GM12878 (cell line): ENCODE measurements around the gene TMEM244. TPM values are rescaled to one million over a fixed set of nuclear protein-coding genes. Genes with fewer than 3 reads are reported as not detected.

ENCODE experiments used
- ATAC-seq: fragments of 200-7000 bp; cut with Tn5 transposase; 3 replicates; pipeline ENCODE4 v1.9.1; 2020; ENCODE audit warnings: mild to moderate bottlenecking, moderate library complexity
- BruUV-seq: library from RNA; stranded (reverse); fragments of 400-500 nt; replicated peaks from 2 replicates; lab custom pipeline; 2021; lab: Mats Ljungman, UMichigan
- CTCF ChIA-PET: fragments of 300-600 bp; sonication (Branson Sonifier 250); formaldehyde crosslinking; extraction: SDS; loops from one replicate; lab custom pipeline; 2021; ENCODE audit warnings: inconsistent platforms; lab: Yijun Ruan, JAX
- POLR2A ChIA-PET: fragments of 350-600 bp; formaldehyde crosslinking; extraction: SDS; loops from one replicate; lab custom pipeline; 2021; ENCODE audit warnings: inconsistent platforms; lab: Charles Lee
- RAD21 ChIA-PET: fragments of 300-600 bp; sonication (Branson Sonifier 250); formaldehyde crosslinking; loops from one replicate; lab custom pipeline; 2023; ENCODE audit warnings: antibody characterized with exemption; ENCODE audit not compliant: unreplicated experiment; lab: Charles Lee
- SMC1A ChIA-PET: fragments of 300-600 bp; sonication (Branson Sonifier 250); formaldehyde crosslinking; loops from one replicate; lab custom pipeline; 2023; ENCODE audit not compliant: unreplicated experiment, uncharacterized antibody; lab: Charles Lee
- DNase-seq: peaks from one replicate; pipeline ENCODE4 v3.0.0-alpha.2; 2011; ENCODE audit warnings: low read depth, low spot score
- FAIRE-seq: peaks from 3 replicates; lab custom pipeline; 2011; peaks lifted over from hg19 to GRCh38; lab: Jason Lieb, UNC
- H2AFZ ChIP-seq: 2 replicates; pipeline ENCODE4 v1.6.0; 2011; ENCODE audit warnings: low read depth, low read length, control low read depth; ENCODE audit not compliant: control insufficient read depth
- H3K27ac ChIP-seq: 2 replicates; pipeline ENCODE4 v1.5.1; 2011; ENCODE audit warnings: control low read depth; ENCODE audit not compliant: control insufficient read depth, insufficient read depth
- H3K27me3 ChIP-seq, 2 experiments: replicated peaks in 1 of 2; 2 replicates each; pipeline versions ENCODE4 v1.6.0 to v1.6.1; 2011; ENCODE audit warnings: low read length in 1 of 2; ENCODE audit not compliant: control insufficient read depth in 2 of 2, insufficient read depth in 2 of 2
- H3K36me3 ChIP-seq, 2 experiments: 2 replicates each; pipeline ENCODE4 v1.5.1; 2011; ENCODE audit warnings: low read length in 1 of 2; ENCODE audit not compliant: control insufficient read depth in 2 of 2, insufficient read depth in 2 of 2
- H3K4me1 ChIP-seq: 2 replicates; pipeline ENCODE4 v1.6.1; 2011; ENCODE audit warnings: mild to moderate bottlenecking, low read length, moderate library complexity, mixed read lengths; ENCODE audit not compliant: control insufficient read depth, insufficient read depth
- H3K4me2 ChIP-seq: 2 replicates; pipeline ENCODE4 v1.6.0; 2011; ENCODE audit warnings: control low read depth; ENCODE audit not compliant: control insufficient read depth, insufficient read depth
- H3K4me3 ChIP-seq: fragments of 200-600 bp; sonication (generic); 2 replicates; pipeline ENCODE4 v1.5.1; 2016
- H3K79me2 ChIP-seq: 2 replicates; pipeline ENCODE4 v1.6.0; 2011; ENCODE audit warnings: low read length; ENCODE audit not compliant: control insufficient read depth, insufficient read depth
- H3K9ac ChIP-seq: 2 replicates; pipeline ENCODE4 v1.8.0; 2011; ENCODE audit warnings: low read length, control low read depth, mixed read lengths; ENCODE audit not compliant: control insufficient read depth, insufficient read depth
- H3K9me3 ChIP-seq: replicated peaks from 3 replicates; pipeline ENCODE4 v1.5.1; 2011; ENCODE audit warnings: mild to moderate bottlenecking, low read length; ENCODE audit not compliant: control insufficient read depth, insufficient read depth
- H4K20me1 ChIP-seq: 2 replicates; pipeline ENCODE4 v1.6.0; 2011; ENCODE audit not compliant: control insufficient read depth, insufficient read depth
- ATF7 ChIP-seq: fragments of 450-650 bp; IDR thresholded peaks from 2 replicates; pipeline ENCODE4 v1.6.1; 2016; ENCODE audit warnings: low read depth, mild to moderate bottlenecking
- BACH1 ChIP-seq: fragments of 450-650 bp; IDR thresholded peaks from 2 replicates; pipeline ENCODE4 v1.6.1; 2017; ENCODE audit warnings: mild to moderate bottlenecking, borderline replicate concordance
- BCL11A ChIP-seq: IDR thresholded peaks from 2 replicates; pipeline ENCODE4 v1.6.1; 2011; ENCODE audit warnings: low read depth, low read length
- BRCA1 ChIP-seq: IDR thresholded peaks from 2 replicates; pipeline ENCODE4 v1.6.1; 2011; ENCODE audit warnings: low read depth, low read length, improper control_type of control experiment
- CHD1 ChIP-seq: IDR thresholded peaks from 2 replicates; pipeline ENCODE4 v1.6.1; 2012; ENCODE audit warnings: low read depth, low read length, improper control_type of control experiment
- HDAC2 ChIP-seq: fragments of 200-600 bp; sonication (generic); IDR thresholded peaks from 2 replicates; pipeline ENCODE4 v1.6.1; 2017
- HDGF ChIP-seq: fragments of 450-650 bp; IDR thresholded peaks from 2 replicates; pipeline ENCODE4 v1.6.1; 2016; ENCODE audit warnings: antibody characterized with exemption
- JUNB ChIP-seq: IDR thresholded peaks from 2 replicates; pipeline ENCODE4 v1.6.1; 2016; ENCODE audit warnings: antibody characterized with exemption, mild to moderate bottlenecking
- NFYB ChIP-seq: IDR thresholded peaks from 2 replicates; pipeline ENCODE4 v1.6.1; 2011; ENCODE audit warnings: low read depth, mild to moderate bottlenecking, low read length, improper control_type of control experiment, moderate library complexity; ENCODE audit not compliant: insufficient read depth
- NR2C1 ChIP-seq: fragments of 450-650 bp; IDR thresholded peaks from 2 replicates; pipeline ENCODE4 v1.6.1; 2017; ENCODE audit warnings: antibody characterized with exemption, mild to moderate bottlenecking, moderate library complexity
- NRF1 ChIP-seq: conservative IDR thresholded peaks from 2 replicates; pipeline ENCODE4 v1.6.1; 2011; ENCODE audit warnings: mild to moderate bottlenecking, low read depth, low read length, improper control_type of control experiment
- PML ChIP-seq: IDR thresholded peaks from 2 replicates; pipeline ENCODE4 v1.6.1; 2012; ENCODE audit warnings: low read length, inconsistent platforms
- RELA ChIP-seq: fragments of 450-650 bp; IDR thresholded peaks from 2 replicates; pipeline ENCODE4 v1.8.0; 2014; ENCODE audit warnings: borderline replicate concordance; ENCODE audit not compliant: partially characterized antibody
- RUNX3 ChIP-seq: IDR thresholded peaks from 2 replicates; pipeline ENCODE4 v1.6.1; 2012; ENCODE audit warnings: low read length, inconsistent platforms
- SMAD5 ChIP-seq: IDR thresholded peaks from 2 replicates; pipeline ENCODE4 v1.6.1; 2016; ENCODE audit warnings: antibody characterized with exemption, low read depth
- WGBS: methylation state at CpG from one replicate; pipeline ENCODE4 v1.1.6; 2016; ENCODE audit warnings: low lambda C conversion rate; ENCODE audit not compliant: insufficient replicate concordance, insufficient coverage; ENCODE audit errors: missing lambda C conversion rate; 5-methylcytosine and 5-hydroxymethylcytosine counted together
- in situ Hi-C: fragments of 300-500 bp; cut with MboI; formaldehyde crosslinking; loops from 9 replicates; pipeline ENCODE4 v1.14.3; 2018; ENCODE audit warnings: mixed read lengths
- intact Hi-C: fragments of 100-400 bp; cut with micrococcal nuclease; formaldehyde crosslinking; loops from one replicate; pipeline ENCODE4 v1.14.2; 2022; ENCODE audit not compliant: unreplicated experiment
- polyA plus RNA-seq, 11 experiments: library from polyadenylated mRNA; depleted of rRNA in 4 of 11; unstranded in 6 of 11; stranded (reverse) in 5 of 11; fragments of >200 nt; fragmentation: Nextera tagmentation in 4 of 11; fragmentation: Illumina TruSeq in 1 of 11; extraction: Ambion mirVana in 4 of 11; extraction: Trizol in 1 of 11; gene quantifications; 1 replicate in 1 of 11; 2 replicates in 10 of 11; pipeline versions ENCODE4 v1.2.1 to v1.2.3, GENCODE V29; 2011 to 2016; ENCODE audit warnings: inconsistent platforms in 2 of 11, missing spikeins in 2 of 11, low read depth in 1 of 11
- total RNA-seq, 4 experiments: library from RNA; depleted of rRNA in 3 of 4; stranded (reverse); fragments of >200 nt in 3 of 4; fragmentation: Illumina TruSeq in 1 of 4; extraction: Trizol in 1 of 4; gene quantifications; 2 replicates each; pipeline versions ENCODE4 v1.2.1 to v1.2.3, GENCODE V29; 2013 to 2021
- TF ChIP-seq, protein P1 (sequence below): IDR thresholded peaks from 2 replicates; pipeline ENCODE4 v1.6.1; 2011; ENCODE audit warnings: borderline replicate concordance, low read depth, mild to moderate bottlenecking, moderate library complexity, low read length; ENCODE audit not compliant: insufficient read depth, poor library complexity, severe bottlenecking

The TMEM244 gene
- total and polyA plus RNA-seq, 10 of the 15 experiments (the other 5 are each of a cell fraction or from before 2014, with no cell fraction given) = 0.14 TPM; not detected in 9

DNA sequence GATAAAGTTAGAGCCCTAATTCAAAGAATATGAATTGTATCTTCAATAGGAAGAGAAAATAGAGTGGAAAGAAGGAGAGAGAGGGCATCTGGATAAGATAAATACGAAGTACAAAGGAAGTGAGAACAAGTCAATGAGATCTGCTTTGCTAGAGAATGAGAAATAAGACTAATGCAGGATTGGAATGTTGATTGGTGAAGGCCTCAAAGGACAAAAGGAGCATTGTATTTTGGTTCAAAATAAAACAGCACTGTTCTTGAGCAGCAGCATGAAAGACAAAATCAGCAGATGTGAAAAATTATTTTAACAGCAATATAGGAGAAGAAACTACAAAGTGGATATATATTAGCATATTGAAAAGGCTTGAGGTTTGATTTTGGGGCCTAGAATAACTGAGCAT is 5.1 kb upstream of the TMEM244 start:
- no peak overlapping the region for H2AFZ ChIP-seq
- H3K36me3 ChIP-seq = no peaks in the 10 kb centered on the region
- no peak for FAIRE-seq

DNA sequence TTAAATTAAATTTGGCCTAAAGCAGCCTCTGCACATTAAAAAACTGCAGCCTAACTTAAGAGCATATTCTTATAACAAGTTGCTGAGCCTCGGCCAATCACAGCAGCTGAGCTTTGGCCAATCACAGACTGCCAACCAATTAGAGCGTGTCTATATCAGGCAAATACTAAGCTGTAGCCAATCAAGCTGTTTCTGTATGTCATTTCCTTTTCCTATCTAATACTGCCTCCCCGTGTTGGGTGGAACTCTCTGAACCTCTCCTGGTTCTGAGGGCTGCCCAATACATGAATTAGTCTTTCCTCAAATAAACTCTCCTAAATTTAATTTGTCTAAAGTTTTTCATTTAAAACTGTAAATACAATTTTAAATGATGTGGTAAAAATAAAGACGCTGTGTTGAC is 3.9 kb upstream of the TMEM244 start:
- RAD21 ChIA-PET = no interaction called here

More for the DNA sequence above, 5.1 kb upstream of the TMEM244 start:
- DNase-seq = no peak
- CTCF ChIA-PET = no interaction called here
- TF ChIP-seq BCL11A (no peak), BACH1 (no peak), HDAC2 (no peak), RELA (no peak), NRF1 (no peak), HDGF (no peak), NR2C1 (no peak), ATF7 (no peak), BRCA1 (no peak), PML (no peak), RUNX3 (no peak), CHD1 (no peak), JUNB (no peak)
- Histone ChIP-seq H3K9me3 (no peaks in the 10 kb centered on the region), H3K79me2 (no peaks in the 10 kb centered on the region), H3K4me2 (no peak overlapping the region), H3K27ac (no peak overlapping the region), H4K20me1 (no peaks in the 10 kb centered on the region), H3K4me1 (no peaks in the 10 kb centered on the region; the same call in 1 of the 2 replicates), H3K9ac (no peak overlapping the region), H3K4me3 (no peak overlapping the region), H3K27me3 (no peaks in the 10 kb centered on the region)
- intact Hi-C loops = no loop called here
- no TSS peak for BruUV-seq
- SMC1A ChIA-PET = no interaction called here
- WGBS = 50% methylated on average over 1 of the region's 1 CpG
- POLR2A ChIA-PET = no interaction called here
- in situ Hi-C loops = no loop called here
- ATAC-seq = peak; percentile 33; the same call in 2 of the 3 replicates
- RAD21 ChIA-PET = no interaction called here

More for the DNA sequence above, 3.9 kb upstream of the TMEM244 start:
- FAIRE-seq (no peak), DNase-seq (no peak), ATAC-seq (no peak)
- CTCF ChIA-PET = no interaction called here
- 64% methylated on average over 4 of the region's 4 CpGs for WGBS
- intact Hi-C loops (no loop called here), in situ Hi-C loops (no loop called here)
- no peak overlapping the region for H3K4me2 ChIP-seq
- H3K4me3 ChIP-seq = no peak overlapping the region
- no peaks in the 10 kb centered on the region; the same call in 2 of the 3 replicates for H3K9me3 ChIP-seq
- POLR2A ChIA-PET = no interaction called here
- H2AFZ ChIP-seq = no peak overlapping the region
- no peak overlapping the region for H3K27ac ChIP-seq
- no peak overlapping the region for H3K9ac ChIP-seq
- BruUV-seq = no TSS peak
- TF ChIP-seq NFYB = 0 out of 2 replicates have a peak, but pooled peaks have one; percentile 9
- TF ChIP-seq, protein P1, sequence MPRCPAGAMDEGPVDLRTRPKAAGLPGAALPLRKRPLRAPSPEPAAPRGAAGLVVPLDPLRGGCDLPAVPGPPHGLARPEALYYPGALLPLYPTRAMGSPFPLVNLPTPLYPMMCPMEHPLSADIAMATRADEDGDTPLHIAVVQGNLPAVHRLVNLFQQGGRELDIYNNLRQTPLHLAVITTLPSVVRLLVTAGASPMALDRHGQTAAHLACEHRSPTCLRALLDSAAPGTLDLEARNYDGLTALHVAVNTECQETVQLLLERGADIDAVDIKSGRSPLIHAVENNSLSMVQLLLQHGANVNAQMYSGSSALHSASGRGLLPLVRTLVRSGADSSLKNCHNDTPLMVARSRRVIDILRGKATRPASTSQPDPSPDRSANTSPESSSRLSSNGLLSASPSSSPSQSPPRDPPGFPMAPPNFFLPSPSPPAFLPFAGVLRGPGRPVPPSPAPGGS = no peak
- no peak for TF ChIP-seq CHD1
- no peak for TF ChIP-seq SMAD5
- no peaks in the 10 kb centered on the region for H4K20me1 ChIP-seq
- H3K36me3 ChIP-seq = no peaks in the 10 kb centered on the region
- H3K79me2 ChIP-seq = no peaks in the 10 kb centered on the region
- H3K27me3 ChIP-seq = no peaks in the 10 kb centered on the region
- SMC1A ChIA-PET = no interaction called here
- H3K4me1 ChIP-seq = no peaks in the 10 kb centered on the region; the same call in none of the 2 replicates
